ENCODE results near the gene LTBP4. TPM values are rescaled to one million over a fixed set of nuclear protein-coding genes. Genes with fewer than 3 reads are reported as not detected.

LTBP4 gene
- total and polyA plus RNA-seq, 2 of the 13 experiments (the other 11 are each of a cell fraction or from before 2014, with no cell fraction given), result 0.86 to 2.3 TPM

- TF ChIP-seq TAF15 (IDR thresholded peaks at IDR 0.05; ENCODE audit: low read depth, low read length, poor library complexity, severe bottlenecking) (peak; percentile 90), GATA4 (IDR thresholded peaks at IDR 0.05; ENCODE audit: borderline replicate concordance, low read depth) (no peak), PLRG1 (conservative IDR thresholded peaks at IDR 0.05) (no peak), ZNF570 (CRISPR knock-in tag; IDR thresholded peaks at IDR 0.05; ENCODE audit: borderline replicate concordance) (no peak), EZH2 (conservative IDR thresholded peaks at IDR 0.05; ENCODE audit: low read depth, low read length) (no peak), ZKSCAN8 (CRISPR knock-in tag; IDR thresholded peaks at IDR 0.05; ENCODE audit: borderline replicate concordance) (peak; percentile 89), SIX1 (CRISPR knock-in tag; IDR thresholded peaks at IDR 0.05; ENCODE audit: borderline replicate concordance) (no peak; the same call in 1 of the 2 replicates), UBTF (CRISPR knock-in tag; IDR thresholded peaks at IDR 0.05) (peak; percentile 68), JUNB (CRISPR knock-in tag; IDR thresholded peaks at IDR 0.05; ENCODE audit: borderline replicate concordance) (no peak), ESRRA (CRISPR knock-in tag; IDR thresholded peaks at IDR 0.05; ENCODE audit: low read depth) (0 out of 2 replicates have a peak, but pooled peaks have one; percentile 42), AFF4 (CRISPR knock-in tag; IDR thresholded peaks at IDR 0.05) (no peak), CEBPZ (IDR thresholded peaks at IDR 0.05; ENCODE audit: low read length) (no peak), BRCA1 (CRISPR knock-in tag; IDR thresholded peaks at IDR 0.05) (no peak), ZNF496 (CRISPR knock-in tag; IDR thresholded peaks at IDR 0.05; ENCODE audit: insufficient replicate concordance) (no peak), AGO1 (IDR thresholded peaks at IDR 0.05; ENCODE audit: low read depth, low read length, poor library complexity, severe bottlenecking) (peak; percentile 78), KDM1A (CRISPR knock-in tag; IDR thresholded peaks at IDR 0.05) (no peak), IRF1 (CRISPR knock-in tag; IDR thresholded peaks at IDR 0.05; ENCODE audit: low read depth) (no peak), ZNF451 (CRISPR knock-in tag; IDR thresholded peaks at IDR 0.05) (peak; percentile 62), ZNF235 (CRISPR knock-in tag; IDR thresholded peaks at IDR 0.05; ENCODE audit: borderline replicate concordance) (no peak)
Measured at GRCh38 chr19:40603389-40604170, 2.4 kb downstream of the LTBP4 start (continued).

Data from HepG2 (cell line).